ENCODE measurements around the gene SMYD3.
A peak's percentile ranks its signal among the peaks of the same experiment; 100 is the strongest.

SMYD3 gene

GRCh38 chr1:246462986-246463385, 44.1 kb downstream of the SMYD3 start:
- no peak for DNase-seq

GRCh38 chr1:246460406-246460805, 46.7 kb downstream of the SMYD3 start:
- no peak for DNase-seq

GRCh38 chr1:246459221-246459620, 47.9 kb downstream of the SMYD3 start:
- no peak for DNase-seq

- no peak for DNase-seq
Measured at GRCh38 chr1:246455476-246455875, 51.6 kb downstream of the SMYD3 start.

- no peak for DNase-seq
Measured at GRCh38 chr1:246454655-246455054, 52.4 kb downstream of the SMYD3 start.

GRCh38 chr1:246450611-246451251, 56.3 kb downstream of the SMYD3 start:
- peak; percentile 10 for DNase-seq

GRCh38 chr1:246448373-246448772, 58.7 kb downstream of the SMYD3 start:
- DNase-seq = no peak

- DNase-seq = no peak
Measured at GRCh38 chr1:246447501-246447900, 59.6 kb downstream of the SMYD3 start.

- DNase-seq = no peak
Measured at GRCh38 chr1:246445503-246445902, 61.6 kb downstream of the SMYD3 start.

- no peak for DNase-seq
Measured at GRCh38 chr1:246444617-246445016, 62.5 kb downstream of the SMYD3 start.

GRCh38 chr1:246437961-246438360, 69.1 kb downstream of the SMYD3 start:
- no peak for DNase-seq

- no peak for DNase-seq
Measured at GRCh38 chr1:246435421-246436041, 71.5 kb downstream of the SMYD3 start.

GRCh38 chr1:246434335-246434734, 72.7 kb downstream of the SMYD3 start:
- DNase-seq = no peak

- no peak for DNase-seq
Measured at GRCh38 chr1:246428542-246429308, 78.4 kb downstream of the SMYD3 start.

GRCh38 chr1:246427611-246428010, 79.5 kb downstream of the SMYD3 start:
- no peak for DNase-seq

- no peak for DNase-seq
Measured at GRCh38 chr1:246425895-246426294, 81.2 kb downstream of the SMYD3 start.

GRCh38 chr1:246425139-246425794, 81.8 kb downstream of the SMYD3 start:
- DNase-seq = no peak

GRCh38 chr1:246420300-246420699, 86.8 kb downstream of the SMYD3 start:
- no peak for DNase-seq

GRCh38 chr1:246418565-246419312, 88.3 kb downstream of the SMYD3 start:
- no peak for DNase-seq

GRCh38 chr1:246417813-246418564, 89.1 kb downstream of the SMYD3 start:
- DNase-seq = no peak

- DNase-seq = no peak
Measured at GRCh38 chr1:246417152-246417812, 89.8 kb downstream of the SMYD3 start.

GRCh38 chr1:246416261-246416660, 90.8 kb downstream of the SMYD3 start:
- no peak for DNase-seq
